ENCODE data around the gene STUM.

Gene STUM

GRCh38 chr1:226606311-226607267 is 58.0 kb downstream of the STUM start:
- TF ChIP-seq CTCF (IDR thresholded peaks at IDR 0.05; ENCODE audit: insufficient read depth, low read depth, low read length, missing control alignments) = no peak
- DNase-seq (ENCODE audit: low read depth) = no peak
- no peak overlapping the region for H3K4me3 ChIP-seq (ENCODE audit: low read depth, low read length)

GRCh38 chr1:226607268-226607660 is 58.7 kb downstream of the STUM start:
- TF ChIP-seq CTCF (IDR thresholded peaks at IDR 0.05; ENCODE audit: insufficient read depth, low read depth, low read length, missing control alignments) = no peak
- no peak for DNase-seq (ENCODE audit: low read depth)

GRCh38 chr1:226607821-226608220 is 59.3 kb downstream of the STUM start:
- no peak for DNase-seq (ENCODE audit: low read depth)
- no peak for TF ChIP-seq CTCF (IDR thresholded peaks at IDR 0.05; ENCODE audit: insufficient read depth, low read depth, low read length, missing control alignments)
- H3K4me3 ChIP-seq (ENCODE audit: low read depth, low read length) = no peak overlapping the region

More at GRCh38 chr1:226607268-226607660, 58.7 kb downstream of the STUM start:
- no peak overlapping the region for H3K4me3 ChIP-seq (ENCODE audit: low read depth, low read length)

GRCh38 chr1:226608699-226609505 is 60.3 kb downstream of the STUM start:
- H3K4me3 ChIP-seq (ENCODE audit: low read depth, low read length) = no peak overlapping the region
- peak; percentile 89 for TF ChIP-seq CTCF (IDR thresholded peaks at IDR 0.05; ENCODE audit: insufficient read depth, low read depth, low read length, missing control alignments)
- peak; percentile 81 for DNase-seq (ENCODE audit: low read depth)

GRCh38 chr1:226609836-226610455 is 61.4 kb downstream of the STUM start:
- DNase-seq (ENCODE audit: low read depth) = no peak
- H3K4me3 ChIP-seq (ENCODE audit: low read depth, low read length) = no peak overlapping the region

More at GRCh38 chr1:226609836-226610455, 61.4 kb downstream of the STUM start:
- no peak for TF ChIP-seq CTCF (IDR thresholded peaks at IDR 0.05; ENCODE audit: insufficient read depth, low read depth, low read length, missing control alignments)

All from GM12865 (cell line).